Stimulated activated CD8-positive, alpha-beta memory T cell treated with anti-CD3 and anti-CD28 coated beads, Interleukin-7, amount 100 ng/mL, for 1 hour (primary cell): ENCODE results near the gene SLC7A8.

Source experiments
- DNase-seq, 2 donors: peaks; one replicate each; pipeline ENCODE4 v3.0.0-alpha.2; 2020; ENCODE audit warnings: low read depth in 2 of 2

Gene SLC7A8

DNA sequence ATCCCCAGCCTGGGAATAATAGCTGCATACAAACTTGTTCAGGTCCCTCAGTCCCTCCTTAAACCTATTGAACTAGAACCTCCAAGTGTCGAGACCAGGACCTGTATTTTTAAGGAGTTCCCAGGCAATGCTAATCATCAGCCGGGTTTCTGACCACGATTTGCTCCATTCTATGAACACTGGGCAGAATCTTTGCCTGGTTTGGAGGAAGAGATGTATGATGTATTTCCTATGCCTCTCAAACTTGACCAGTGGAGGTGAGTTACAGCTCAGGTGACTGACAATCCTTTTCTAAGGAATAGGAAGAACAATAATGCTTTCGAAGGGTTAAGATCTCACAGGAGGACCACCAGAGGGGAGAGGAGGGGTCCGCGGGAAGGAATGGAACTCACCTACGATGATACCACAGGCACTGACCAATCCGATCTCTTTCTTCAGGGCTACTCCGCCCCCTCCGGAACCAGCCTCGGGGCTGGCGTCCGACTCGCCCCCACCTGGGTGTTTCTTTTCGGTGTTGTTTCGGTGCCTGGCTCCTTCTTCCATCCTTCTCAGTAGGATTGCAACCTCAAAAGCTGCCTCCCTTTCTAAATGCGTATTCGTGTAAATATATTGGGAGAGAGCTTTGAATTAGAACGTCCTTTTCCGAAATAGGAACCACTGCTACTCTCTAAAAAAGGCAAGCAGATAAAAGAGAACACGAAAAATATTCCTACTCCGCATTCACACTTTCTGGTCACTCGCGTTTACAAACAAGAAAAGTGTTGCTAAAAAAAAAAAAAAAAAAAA, 895 bp downstream of the SLC7A8 start:
- no peak for DNase-seq

DNA sequence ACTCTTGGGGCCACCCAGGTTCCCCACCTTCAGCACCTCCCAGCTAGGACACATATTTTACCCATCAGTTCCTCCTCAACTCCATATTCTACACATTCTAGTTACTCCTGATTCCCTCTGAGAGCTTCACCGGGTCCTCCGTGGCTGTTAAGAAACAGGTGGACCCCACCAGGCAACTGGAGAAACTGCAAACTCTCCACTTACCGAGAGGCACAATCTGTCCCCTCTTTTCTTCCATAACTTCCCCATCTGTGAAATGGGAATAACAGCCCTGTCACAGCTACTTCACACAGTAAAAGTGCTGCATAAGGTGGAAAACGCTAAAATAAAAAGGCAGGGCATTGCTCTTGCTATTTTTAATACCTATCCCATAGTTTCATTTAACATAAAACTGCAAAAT, 1.5 kb downstream of the SLC7A8 start:
- DNase-seq, result no peak

DNA sequence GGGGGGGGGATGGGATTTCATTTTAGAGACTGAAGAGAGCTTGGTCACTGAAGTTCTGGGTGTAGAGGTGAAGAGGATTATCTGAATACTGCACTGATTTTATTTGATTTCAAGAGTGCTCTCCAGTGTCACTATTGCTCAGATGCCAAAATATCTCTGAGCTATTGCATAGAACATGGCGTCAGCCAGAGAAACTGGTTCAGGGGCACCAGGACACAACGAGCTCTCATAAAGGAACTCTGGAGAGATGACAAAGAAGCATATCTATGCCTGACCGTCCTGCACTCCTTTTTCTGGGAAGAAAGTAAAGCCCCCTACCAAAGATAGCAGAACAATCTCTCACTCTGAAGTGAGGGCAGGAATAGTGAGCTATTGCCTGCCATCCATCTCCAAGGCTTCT, 2.0 kb downstream of the SLC7A8 start:
- DNase-seq, result no peak

DNA sequence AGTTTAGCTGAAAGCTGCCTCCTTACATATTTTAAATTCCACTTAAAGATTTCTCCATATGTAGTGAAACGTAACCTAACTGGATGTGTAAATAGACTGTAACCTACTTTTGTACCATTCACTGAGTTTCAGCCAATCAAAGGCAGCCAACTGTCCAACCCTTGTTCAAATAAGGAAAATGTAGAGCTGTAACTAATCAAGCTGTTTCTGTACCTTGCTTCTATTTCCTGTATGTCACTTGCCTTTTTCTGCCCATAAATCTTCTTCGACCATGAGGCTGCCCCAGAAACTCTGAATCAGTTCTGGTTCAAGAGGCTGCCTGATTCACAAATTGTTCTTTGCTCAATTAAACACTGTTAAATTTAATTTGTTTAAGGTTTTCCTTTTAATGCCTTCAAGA, 6.3 kb downstream of the SLC7A8 start:
- DNase-seq, result no peak

DNA sequence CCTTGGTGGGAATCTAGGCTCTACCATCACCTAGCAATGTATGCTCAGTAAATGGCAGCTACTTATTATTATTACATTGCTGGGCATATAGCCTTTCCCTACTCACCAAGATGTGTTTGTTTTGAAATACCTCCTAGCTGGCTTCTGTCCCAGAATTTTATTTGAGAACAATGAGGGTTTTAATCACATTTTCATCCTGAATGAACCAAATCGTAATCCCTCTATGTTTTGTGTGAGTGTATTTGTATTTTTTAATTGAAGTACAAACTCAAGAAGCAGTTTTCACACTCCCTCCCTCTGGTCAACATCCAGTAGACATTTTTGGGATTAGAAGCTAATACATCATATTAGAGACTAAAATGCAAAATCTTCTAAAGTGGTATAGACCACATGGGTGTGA, 7.6 kb downstream of the SLC7A8 start:
- DNase-seq, result no peak

DNA sequence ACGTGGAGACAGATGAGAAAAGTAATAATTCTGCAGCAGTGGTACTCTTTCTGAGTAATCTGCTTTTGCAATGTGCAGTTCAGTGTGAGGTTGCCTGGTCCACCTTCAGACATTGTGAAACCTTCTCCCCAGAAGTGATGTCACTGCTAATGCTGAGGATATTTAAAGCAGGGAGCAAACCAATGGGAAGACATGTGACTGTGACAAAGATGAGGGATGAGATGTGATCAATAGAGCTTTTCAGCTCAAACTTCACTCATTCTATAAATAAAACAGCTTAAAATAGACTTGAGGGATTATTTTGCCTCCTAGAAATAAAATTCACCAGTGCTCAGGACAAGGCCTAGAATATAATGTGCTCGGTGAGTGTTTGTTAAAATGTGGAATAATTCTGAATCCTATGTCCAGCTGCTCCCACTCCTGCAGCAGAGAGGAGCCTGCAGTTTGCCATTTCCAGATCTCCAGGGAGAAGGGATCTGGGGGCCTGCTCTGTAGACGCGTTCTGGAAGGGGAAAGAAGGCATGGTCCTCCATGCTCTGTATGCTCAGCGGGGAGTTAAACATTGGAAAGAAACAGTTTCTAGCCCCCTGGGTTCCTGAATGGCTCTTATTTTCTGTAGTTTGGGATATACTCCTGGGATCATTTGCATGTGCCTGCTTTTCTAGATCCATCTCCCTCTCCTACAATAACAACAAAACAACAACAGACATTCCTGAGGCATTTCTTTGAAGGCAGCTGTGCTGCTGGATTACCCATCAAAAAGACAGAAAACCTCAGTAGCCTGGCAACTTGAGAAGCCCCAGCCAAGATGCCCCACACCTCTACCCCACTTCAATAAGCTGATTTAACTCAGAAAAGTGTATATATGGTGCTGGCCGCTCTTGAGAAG, 8.9 kb downstream of the SLC7A8 start:
- no peak for DNase-seq

DNA sequence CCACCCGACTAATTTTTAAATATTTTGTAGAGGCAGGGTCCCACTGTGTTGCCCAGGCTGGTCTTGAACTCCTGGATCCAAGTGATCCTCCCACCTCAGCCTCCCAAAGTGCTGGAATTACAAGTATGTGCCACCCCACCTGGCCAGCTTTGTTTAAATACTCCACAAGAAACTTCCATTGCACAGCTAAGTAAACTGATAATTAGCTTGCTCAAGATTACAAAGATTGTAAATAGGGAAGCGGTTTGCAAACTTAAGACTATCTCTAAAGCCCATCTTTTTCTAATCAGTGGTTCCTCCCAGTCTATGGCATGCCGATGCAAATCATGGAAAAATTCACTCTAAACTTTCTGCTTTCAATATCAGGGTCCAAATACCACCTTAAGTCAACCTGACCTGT, 9.7 kb downstream of the SLC7A8 start:
- DNase-seq, result no peak

DNA sequence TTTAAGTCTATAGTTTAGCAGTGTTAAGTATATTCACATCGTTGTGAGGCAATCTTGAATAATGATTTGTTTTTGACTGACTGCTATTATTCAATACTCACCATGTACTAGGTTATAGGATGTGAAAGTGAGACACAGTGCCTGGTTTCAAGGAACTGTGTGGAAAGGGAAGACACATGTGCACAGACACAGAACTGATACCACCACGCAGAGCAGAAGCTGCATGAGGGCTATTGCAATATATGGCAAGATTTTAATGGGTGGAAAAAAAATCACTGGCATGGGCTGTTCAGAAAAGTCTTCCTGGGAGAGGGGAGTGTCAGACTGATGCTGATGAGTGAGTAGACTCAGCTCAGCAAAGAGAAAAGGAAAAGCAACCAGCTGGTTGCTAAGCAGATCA, 10.4 kb downstream of the SLC7A8 start:
- DNase-seq, result no peak

DNA sequence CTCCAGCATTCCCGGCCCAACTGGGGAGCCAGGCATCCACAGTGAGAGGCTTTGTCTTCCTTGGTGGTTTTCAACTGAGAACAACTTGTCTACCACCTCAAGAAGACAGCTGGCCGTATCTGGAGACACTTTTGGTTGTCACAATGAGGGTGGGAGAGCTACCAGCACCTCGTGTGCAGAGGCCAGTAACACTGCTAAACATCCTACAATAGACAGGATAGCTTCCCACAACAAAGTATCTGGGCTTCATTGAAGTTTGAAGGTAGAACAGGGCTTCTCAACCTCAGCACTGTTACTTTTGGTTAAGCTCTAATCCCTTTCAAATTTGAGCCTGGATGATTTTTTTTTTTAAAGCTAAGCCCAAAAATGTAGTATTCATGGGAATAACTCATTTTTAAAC, 10.9 kb downstream of the SLC7A8 start:
- DNase-seq, result no peak

DNA sequence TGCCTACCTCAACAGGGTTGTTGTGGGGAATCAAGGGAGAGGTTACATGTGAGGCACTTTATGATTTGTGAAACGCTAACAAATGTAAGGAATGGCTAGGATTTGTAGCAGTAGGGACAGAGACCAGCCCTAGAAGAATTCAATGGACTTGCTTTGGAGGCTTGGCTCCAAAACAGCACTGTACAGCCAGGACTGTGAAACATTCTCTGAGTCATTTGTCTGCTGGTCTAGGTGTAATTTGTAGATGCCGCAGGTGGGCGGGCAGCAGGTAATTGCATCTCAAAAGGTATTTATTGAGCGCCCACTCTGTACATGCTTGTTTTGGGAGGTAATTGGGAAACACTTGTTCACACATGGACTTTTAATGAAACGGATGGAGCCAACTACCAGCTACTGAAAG, 11.4 kb downstream of the SLC7A8 start:
- no peak for DNase-seq

DNA sequence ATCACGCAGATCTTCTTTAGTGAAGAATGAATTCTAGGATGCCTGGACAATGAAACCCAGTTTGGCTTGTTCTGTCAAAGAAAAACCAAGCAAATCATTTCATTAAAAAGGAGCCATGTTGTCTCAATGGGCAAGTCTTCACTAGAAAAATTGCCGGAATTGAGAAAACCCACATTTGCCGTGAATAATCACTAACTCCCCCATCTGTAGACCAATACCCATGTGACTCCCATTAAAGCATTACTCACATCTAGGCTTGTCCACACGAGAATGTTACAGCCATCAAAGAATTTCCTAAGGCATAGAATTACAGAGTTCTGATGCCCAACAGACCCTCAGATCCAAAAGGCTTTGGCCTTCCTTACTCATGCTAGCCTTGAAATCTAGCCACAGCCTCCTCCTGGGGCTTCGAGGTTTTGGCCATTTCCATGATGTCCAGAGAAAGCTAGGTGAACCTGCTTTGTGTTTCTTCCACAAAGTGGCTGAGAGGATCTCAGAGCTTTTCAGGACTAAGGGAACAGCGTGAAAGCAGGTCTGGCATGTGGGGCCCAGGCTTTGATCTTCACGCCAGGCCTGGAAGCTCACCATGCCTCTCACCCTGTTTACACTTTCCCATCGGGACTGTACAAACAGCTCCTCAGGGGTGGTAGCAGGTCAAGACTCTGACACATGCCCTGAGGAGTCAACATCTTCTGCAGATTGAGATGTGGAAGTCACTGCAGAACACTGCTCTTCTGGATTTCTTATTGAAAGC, 12.1 kb downstream of the SLC7A8 start:
- DNase-seq, result no peak

DNA sequence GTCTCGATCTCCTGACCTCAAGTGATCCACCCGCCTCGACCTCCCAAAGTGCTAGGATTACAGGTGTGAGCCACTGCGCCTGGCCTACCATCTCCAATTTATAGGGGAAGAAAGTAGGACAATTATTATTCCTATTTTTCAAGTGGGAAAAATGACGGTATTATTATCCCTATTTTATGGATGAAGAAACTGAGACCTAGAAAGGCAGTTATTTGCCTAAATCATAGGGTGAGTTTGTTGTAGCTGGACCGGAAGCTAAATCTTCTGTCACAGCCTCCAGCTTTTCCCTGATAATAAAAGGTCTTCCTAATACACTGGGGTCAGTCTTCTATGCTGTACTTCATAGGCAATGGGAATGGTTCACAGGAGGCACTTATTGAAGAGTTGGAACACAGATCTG, 13.8 kb downstream of the SLC7A8 start:
- no peak for DNase-seq

DNA sequence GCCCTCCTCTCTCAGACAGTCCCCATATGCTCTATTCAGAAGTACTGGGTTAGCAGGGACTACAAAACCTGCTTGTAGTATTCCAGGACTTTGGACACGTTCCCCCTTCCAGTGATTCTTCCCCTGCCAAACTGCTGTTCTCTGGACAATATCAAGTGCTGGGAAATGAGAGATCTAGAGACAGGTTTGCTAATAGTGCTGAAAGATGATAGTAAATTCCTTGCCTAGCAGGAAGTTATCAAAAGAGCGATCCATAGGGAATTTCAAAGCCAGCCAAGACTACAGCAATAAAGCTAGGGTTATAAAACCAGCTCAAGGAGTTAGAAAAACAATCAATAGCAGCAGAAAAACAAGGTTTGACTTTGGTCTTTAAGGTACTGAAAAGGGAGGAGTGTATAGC, 15.2 kb downstream of the SLC7A8 start:
- DNase-seq, result no peak

DNA sequence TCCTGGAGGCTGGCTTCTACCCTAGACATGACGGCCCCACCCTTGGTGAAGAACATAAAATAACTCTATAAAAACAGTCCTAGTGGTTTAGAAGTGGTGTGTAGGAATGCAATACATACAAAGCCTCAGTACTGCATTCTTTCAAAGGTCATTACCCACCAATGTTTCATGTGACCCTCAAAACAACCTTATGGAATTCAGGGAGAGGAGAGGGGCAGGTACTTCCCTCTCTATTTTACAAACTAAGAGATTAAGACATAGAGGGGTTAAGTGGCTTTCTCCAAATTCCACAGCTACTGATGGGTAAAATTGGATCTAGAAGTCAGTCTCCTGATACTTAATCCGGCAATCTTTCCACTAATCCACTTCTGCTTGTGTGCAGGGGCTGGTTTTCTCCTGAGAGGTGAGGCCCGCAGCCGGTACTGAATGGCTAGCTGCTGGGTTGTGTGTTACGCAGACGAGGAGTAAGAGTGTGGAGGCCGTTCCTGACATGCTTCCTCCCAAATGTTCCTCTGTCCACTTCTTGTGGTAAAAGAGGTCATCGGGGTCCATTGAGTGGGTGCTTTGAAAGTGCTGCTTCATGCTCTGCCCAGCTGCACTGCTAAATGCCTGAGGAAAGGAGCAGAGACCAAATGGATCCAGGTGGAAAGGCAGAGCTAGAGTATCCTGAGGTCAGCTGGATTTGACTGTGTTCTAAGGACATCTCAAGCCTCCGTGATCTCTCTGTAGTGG, 16.2 kb downstream of the SLC7A8 start:
- DNase-seq, result no peak

DNA sequence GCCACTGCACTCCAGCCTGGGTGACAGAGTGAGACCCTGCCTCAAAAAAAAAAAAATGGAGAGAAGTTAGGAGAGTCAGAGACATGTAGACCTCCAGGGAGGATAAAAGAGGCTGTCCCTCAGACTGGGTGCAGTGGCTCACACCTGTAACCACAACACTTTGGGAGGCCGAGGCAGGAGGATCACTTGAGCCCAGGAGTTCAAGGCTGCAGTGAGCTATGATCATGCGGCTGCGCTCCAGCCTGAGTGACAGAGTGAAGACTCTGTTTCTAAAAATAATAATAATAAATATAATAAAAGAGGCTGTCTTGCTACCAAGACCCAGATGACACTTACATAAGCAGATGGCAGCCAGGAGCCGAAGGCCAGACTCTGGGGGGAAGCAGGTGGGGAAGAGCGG, 18.5 kb downstream of the SLC7A8 start:
- DNase-seq, result no peak

DNA sequence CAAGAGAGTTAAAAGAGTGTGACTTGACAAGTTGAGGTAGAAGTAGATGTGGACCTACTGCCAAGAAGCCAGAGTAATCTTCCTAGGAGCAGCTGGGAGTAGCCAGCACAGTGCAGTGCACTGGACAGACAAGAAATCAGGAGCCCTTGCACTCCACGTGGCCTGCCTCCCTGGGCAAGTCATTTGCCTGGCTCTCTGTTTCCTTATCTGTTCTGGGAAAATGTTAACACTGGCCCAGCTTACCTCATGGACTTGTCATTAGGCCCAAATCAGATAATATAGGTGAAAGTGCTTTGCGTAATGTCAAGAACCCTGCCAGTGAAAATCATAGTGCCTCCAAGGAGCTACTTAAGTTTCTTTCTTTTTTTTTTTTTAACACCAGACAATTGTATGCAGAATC, 19.2 kb downstream of the SLC7A8 start:
- DNase-seq, result no peak

DNA sequence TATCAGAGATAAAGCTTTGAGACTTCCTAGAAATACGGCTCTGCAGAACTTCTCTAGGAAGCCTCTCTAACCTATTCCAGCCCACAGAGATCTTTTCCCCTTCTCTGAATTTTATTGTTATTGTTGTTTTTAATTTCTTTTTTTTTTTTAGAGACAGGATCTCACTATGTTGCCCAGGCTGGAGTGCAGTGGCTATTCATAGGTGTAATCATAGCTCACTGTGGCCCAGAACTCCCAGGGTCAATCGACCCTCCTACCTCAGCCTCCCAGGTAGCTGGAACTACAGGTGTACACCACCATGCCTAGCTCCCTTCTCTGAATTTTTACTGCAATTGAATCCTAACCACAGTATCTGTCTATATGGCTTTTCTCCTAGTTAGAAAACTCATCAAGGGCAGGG, 19.6 kb downstream of the SLC7A8 start:
- no peak for DNase-seq

DNA sequence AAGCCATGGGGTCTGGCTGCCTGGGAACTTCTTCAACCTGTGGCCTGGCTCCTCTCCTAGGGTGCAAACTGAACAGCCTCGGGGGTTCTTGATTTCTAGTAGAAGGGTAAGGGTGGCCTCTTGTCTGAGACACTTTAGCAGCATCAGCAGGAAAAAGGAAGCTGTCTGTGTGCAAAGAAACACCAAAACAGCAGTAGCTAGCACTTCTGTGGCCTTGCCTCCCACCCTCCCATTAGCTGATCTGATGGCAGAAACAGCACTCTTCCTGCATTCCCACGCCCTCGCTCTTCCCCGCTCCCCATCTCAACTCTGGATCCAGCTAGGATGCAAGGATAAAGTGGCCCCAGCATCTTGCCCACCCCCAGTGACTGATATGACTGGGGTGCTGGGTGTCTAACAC, 20.7 kb downstream of the SLC7A8 start:
- no peak for DNase-seq

DNA sequence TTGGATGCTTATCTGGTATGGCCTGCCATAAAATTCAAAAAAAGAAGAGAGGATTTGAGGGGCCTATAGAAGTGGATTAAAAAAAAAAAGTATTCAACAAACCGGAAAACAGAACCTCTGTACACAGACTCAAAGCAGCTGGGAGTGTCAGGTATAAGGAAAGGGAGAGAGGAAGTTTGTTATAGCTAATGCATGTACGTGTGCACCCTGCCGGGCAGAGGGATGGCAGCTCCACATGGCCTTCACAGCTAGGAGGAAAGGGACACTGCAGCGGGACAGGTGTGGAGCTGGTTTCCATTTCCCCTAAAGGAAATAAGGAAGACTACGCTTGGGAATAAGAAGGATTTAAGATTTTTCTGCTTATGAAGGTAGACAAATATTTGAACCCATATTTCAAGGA, 21.5 kb downstream of the SLC7A8 start:
- no peak for DNase-seq

DNA sequence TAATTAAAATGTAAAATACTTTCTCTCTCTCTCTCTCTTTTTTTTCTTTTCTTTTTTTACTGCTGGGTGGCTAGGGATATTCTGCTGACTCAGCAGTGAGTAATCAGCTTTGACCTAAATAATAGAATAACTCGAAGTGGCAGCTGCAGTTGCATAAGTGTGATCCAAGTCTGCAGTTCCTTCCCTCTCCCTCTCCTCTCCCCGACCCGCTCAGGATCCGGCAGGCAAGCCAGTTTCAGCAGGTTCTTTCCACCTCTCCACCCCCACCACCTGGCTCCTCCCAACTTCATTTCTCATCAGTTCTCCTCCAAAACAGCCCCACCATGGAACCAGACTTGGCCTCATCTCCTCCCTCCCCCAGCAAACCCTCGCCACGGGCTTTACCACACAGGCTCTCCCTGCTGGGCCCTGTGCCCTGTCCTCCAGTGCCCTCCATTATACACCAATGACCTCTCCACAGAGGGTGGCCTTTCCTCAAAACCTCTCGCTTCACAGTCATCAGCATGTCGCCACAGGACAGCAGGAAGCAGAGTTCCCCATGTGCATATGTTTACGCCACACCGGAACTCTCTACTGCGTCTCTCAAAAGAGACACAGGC, 22.4 kb downstream of the SLC7A8 start:
- DNase-seq, result no peak

DNA sequence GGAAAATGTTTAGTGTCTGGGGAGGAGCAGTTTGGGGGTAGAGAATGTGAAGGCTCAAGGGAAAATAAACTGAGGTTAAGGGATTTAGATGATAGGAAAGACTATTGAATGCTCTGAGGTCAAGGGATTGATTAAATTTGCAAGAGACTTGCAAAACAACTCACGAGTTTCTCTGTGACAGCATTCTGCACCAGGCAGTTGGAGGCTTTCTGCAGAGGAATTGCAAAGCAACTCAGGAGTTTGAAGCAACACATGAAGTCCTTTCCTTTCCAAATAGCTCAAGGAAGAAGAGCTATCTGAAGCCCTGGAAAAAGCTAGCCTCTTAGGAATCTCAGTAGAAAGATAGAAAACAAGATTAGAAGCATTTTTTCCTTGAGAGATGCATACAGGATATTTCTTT, 23.9 kb downstream of the SLC7A8 start:
- DNase-seq, result no peak
